Stimulated activated CD4-positive, alpha-beta T cell treated with anti-CD3 and anti-CD28 coated beads, Interleukin-1b, Interleukin-23, amount 100 ng/mL, for 24 hours (primary cell): ENCODE results near the gene FYCO1.

Source experiments
- DNase-seq, 4 experiments: peaks; one replicate each; pipeline ENCODE4 v3.0.0-alpha.2; 2020; ENCODE audit warnings: low read depth in 4 of 4, low spot score in 1 of 4

The FYCO1 gene

GRCh38 chr3:45984331-45985312 lies 11.0 kb downstream of the FYCO1 start:
- DNase-seq: no peak

GRCh38 chr3:45983770-45984169 lies 11.9 kb downstream of the FYCO1 start:
- DNase-seq: no peak

- no peak for DNase-seq
Measured at GRCh38 chr3:45981346-45982074, 14.1 kb downstream of the FYCO1 start.

- DNase-seq: no peak
Measured at GRCh38 chr3:45980819-45981218, 14.8 kb downstream of the FYCO1 start.

- DNase-seq: no peak
Measured at GRCh38 chr3:45980229-45980813, 15.3 kb downstream of the FYCO1 start.

GRCh38 chr3:45979378-45979777 lies 16.2 kb downstream of the FYCO1 start:
- DNase-seq: no peak

- peak in 2 of 4 experiments; percentile 21 to 40 for DNase-seq
Measured at GRCh38 chr3:45978006-45978761, 17.4 kb downstream of the FYCO1 start.

GRCh38 chr3:45976191-45977091 lies 19.2 kb downstream of the FYCO1 start:
- no peak for DNase-seq

- no peak for DNase-seq
Measured at GRCh38 chr3:45975686-45976085, 19.9 kb downstream of the FYCO1 start.

GRCh38 chr3:45974686-45975085 lies 20.9 kb downstream of the FYCO1 start:
- no peak for DNase-seq

GRCh38 chr3:45972534-45973402 lies 22.9 kb downstream of the FYCO1 start:
- no peak for DNase-seq

- no peak for DNase-seq
Measured at GRCh38 chr3:45969953-45970352, 25.7 kb downstream of the FYCO1 start.

GRCh38 chr3:45969116-45969515 lies 26.5 kb downstream of the FYCO1 start:
- no peak for DNase-seq

GRCh38 chr3:45968706-45969105 lies 26.9 kb downstream of the FYCO1 start:
- no peak for DNase-seq

GRCh38 chr3:45968149-45968548 lies 27.5 kb downstream of the FYCO1 start:
- DNase-seq: no peak

- DNase-seq: no peak
Measured at GRCh38 chr3:45967724-45968123, 27.9 kb downstream of the FYCO1 start.

GRCh38 chr3:45966950-45967640 lies 28.5 kb downstream of the FYCO1 start:
- DNase-seq: no peak

- no peak for DNase-seq
Measured at GRCh38 chr3:45966371-45966791, 29.2 kb downstream of the FYCO1 start.
